Loucy (cell line): ENCODE results near the gene PCSK5.

Source experiments
- EZH2phosphoT487 ChIP-seq: fragments of 200-600 bp; IDR thresholded peaks from 2 replicates; pipeline ENCODE4 v1.6.1; 2018; ENCODE audit warnings: antibody characterized with exemption, mild to moderate bottlenecking, moderate library complexity, borderline replicate concordance
- TF ChIP-seq, protein P1 (sequence below): fragments of 200-600 bp; sonication (generic); conservative IDR thresholded peaks from 2 replicates; pipeline ENCODE4 v1.5.1; 2014; ENCODE audit warnings: mild to moderate bottlenecking, antibody characterized with exemption, low read length

DNA sequence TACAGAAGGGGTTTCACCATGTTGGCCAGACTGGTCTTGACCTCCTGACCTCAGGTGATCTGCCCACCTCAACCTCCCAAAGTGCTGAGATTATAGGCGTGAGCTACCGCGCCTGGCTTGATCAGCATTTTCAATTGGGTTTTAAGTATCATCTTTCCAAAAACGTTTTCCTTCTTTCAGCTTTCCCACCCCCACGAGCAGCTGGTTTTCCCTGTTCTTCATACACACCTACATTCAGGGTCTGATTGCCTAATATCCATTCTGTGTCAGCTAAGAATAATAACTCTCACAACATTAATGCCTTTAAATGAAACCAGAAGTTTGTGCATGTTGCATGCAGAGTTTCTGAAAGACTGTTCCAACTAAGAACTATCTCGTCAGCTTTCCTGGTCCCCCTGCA, 465.4 kb downstream of the PCSK5 start:
- TF ChIP-seq, protein P1, sequence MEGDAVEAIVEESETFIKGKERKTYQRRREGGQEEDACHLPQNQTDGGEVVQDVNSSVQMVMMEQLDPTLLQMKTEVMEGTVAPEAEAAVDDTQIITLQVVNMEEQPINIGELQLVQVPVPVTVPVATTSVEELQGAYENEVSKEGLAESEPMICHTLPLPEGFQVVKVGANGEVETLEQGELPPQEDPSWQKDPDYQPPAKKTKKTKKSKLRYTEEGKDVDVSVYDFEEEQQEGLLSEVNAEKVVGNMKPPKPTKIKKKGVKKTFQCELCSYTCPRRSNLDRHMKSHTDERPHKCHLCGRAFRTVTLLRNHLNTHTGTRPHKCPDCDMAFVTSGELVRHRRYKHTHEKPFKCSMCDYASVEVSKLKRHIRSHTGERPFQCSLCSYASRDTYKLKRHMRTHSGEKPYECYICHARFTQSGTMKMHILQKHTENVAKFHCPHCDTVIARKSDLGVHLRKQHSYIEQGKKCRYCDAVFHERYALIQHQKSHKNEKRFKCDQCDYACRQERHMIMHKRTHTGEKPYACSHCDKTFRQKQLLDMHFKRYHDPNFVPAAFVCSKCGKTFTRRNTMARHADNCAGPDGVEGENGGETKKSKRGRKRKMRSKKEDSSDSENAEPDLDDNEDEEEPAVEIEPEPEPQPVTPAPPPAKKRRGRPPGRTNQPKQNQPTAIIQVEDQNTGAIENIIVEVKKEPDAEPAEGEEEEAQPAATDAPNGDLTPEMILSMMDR, result no peak
- TF ChIP-seq EZH2phosphoT487, result no peak
